ENCODE data around the gene TCF12.

The TCF12 gene

GRCh38 chr15:57064033-57064432 is 145.6 kb downstream of the TCF12 start:
- DNase-seq (no peak), ATAC-seq (no peak)
- H3K27me3 Mint-ChIP-seq, result no peaks in the 10 kb centered on the region
- no peak overlapping the region for H3K4me3 Mint-ChIP-seq
- H3K9me3 Mint-ChIP-seq, result no peaks in the 10 kb centered on the region
- peaks cover 19% of the 10 kb centered on the region for H3K36me3 Mint-ChIP-seq (ENCODE audit: low read depth)
- peaks cover 32% of the 10 kb centered on the region for H3K4me1 Mint-ChIP-seq
- H3K27ac Mint-ChIP-seq, result no peak overlapping the region

DNA sequence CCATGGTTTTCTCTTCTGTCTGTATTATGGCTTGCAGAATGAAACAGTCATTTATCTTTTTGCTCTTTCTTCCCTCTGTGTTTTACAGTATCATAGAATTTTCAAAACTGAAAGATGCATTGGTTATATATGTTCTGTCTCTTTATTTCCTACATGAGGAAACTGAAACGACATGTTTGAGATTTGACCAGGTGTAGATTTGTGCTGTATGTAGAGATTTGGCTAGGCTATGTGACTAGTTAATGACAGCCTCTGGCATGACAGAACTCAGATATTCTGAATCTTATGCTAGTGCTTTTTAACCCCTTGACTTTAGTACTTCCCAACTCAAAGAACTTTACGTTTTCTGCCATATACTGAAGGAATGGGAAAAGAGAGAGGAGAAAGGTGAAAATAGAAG is 151.0 kb downstream of the TCF12 start:
- H3K27ac Mint-ChIP-seq, result no peak overlapping the region
- H3K4me1 Mint-ChIP-seq, result peaks cover 38% of the 10 kb centered on the region
- ATAC-seq (no peak), DNase-seq (no peak)
- H3K27me3 Mint-ChIP-seq, result no peaks in the 10 kb centered on the region
- no peaks in the 10 kb centered on the region for H3K9me3 Mint-ChIP-seq
- H3K4me3 Mint-ChIP-seq, result no peak overlapping the region
- H3K36me3 Mint-ChIP-seq (ENCODE audit: low read depth), result peaks cover 8% of the 10 kb centered on the region

GRCh38 chr15:57070674-57071073 is 152.2 kb downstream of the TCF12 start:
- Mint-ChIP-seq H3K4me3 (no peak overlapping the region), H3K27me3 (no peaks in the 10 kb centered on the region), H3K36me3 (ENCODE audit: low read depth) (peaks cover 3% of the 10 kb centered on the region), H3K9me3 (no peaks in the 10 kb centered on the region), H3K27ac (no peak overlapping the region), H3K4me1 (peaks cover 39% of the 10 kb centered on the region)
- no peak for ATAC-seq
- DNase-seq, result no peak

DNA sequence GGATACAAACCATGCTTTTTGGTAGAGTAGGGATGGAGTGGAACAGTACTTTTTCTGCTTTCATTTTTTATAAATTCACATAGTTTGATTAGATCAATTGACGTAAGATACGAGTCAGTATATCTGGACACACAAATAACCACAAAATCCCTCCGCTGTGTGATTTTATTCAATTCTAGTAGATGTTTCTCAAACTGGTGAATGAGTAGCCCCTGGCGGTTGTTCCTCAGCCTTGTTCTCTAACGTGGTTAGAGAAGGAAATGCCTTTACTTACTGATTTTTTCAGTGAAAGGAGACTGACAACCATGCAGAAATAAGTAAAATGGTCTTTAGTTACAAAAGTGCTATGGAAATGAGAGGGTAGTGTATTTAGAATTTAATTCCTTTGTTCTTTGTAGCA is 161.0 kb downstream of the TCF12 start:
- Mint-ChIP-seq H3K4me3 (no peak overlapping the region), H3K27me3 (no peaks in the 10 kb centered on the region), H3K4me1 (peaks cover 19% of the 10 kb centered on the region), H3K9me3 (no peaks in the 10 kb centered on the region), H3K36me3 (ENCODE audit: low read depth) (no peaks in the 10 kb centered on the region), H3K27ac (no peak overlapping the region)
- DNase-seq (no peak), ATAC-seq (no peak)

- peaks cover 18% of the 10 kb centered on the region for H3K4me1 Mint-ChIP-seq
- ATAC-seq, result no peak
- no peak overlapping the region for H3K4me3 Mint-ChIP-seq
Observed at GRCh38 chr15:57079931-57080620, 161.6 kb downstream of the TCF12 start.

GRCh38 chr15:57082054-57082728 is 163.7 kb downstream of the TCF12 start:
- no peak overlapping the region for H3K27ac Mint-ChIP-seq
- no peaks in the 10 kb centered on the region for H3K36me3 Mint-ChIP-seq (ENCODE audit: low read depth)
- no peak for DNase-seq
- no peaks in the 10 kb centered on the region for H3K9me3 Mint-ChIP-seq
- ATAC-seq, result no peak
- no peaks in the 10 kb centered on the region for H3K27me3 Mint-ChIP-seq
- no peak overlapping the region for H3K4me3 Mint-ChIP-seq
- peaks cover 18% of the 10 kb centered on the region for H3K4me1 Mint-ChIP-seq

More at GRCh38 chr15:57079931-57080620, 161.6 kb downstream of the TCF12 start:
- no peaks in the 10 kb centered on the region for H3K36me3 Mint-ChIP-seq (ENCODE audit: low read depth)
- no peaks in the 10 kb centered on the region for H3K27me3 Mint-ChIP-seq
- no peaks in the 10 kb centered on the region for H3K9me3 Mint-ChIP-seq
- H3K27ac Mint-ChIP-seq, result no peak overlapping the region
- no peak for DNase-seq

DNA sequence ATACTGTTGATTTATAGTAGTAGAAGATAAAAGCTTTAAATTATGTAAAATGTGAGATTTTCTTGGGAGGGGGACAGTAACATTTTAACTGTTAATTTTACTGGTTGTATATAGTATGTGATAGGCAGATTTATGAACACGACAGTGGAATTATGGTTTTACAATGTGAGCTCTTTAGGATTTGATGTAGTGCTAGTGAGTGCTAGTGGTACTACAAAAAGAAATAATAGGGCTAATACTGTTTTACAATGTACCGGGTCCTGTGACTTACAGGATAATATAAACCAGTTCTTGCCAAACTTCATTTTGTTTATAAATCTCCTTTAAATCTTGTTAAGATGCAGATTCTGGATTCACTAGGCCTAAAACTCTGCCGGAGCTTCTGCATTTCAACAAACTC is 165.7 kb downstream of the TCF12 start:
- H3K4me3 Mint-ChIP-seq, result no peak overlapping the region
- ATAC-seq, result no peak
- DNase-seq, result no peak
- H3K27ac Mint-ChIP-seq, result no peak overlapping the region
- no peaks in the 10 kb centered on the region for H3K27me3 Mint-ChIP-seq
- no peaks in the 10 kb centered on the region for H3K36me3 Mint-ChIP-seq (ENCODE audit: low read depth)
- H3K9me3 Mint-ChIP-seq, result no peaks in the 10 kb centered on the region
- H3K4me1 Mint-ChIP-seq, result peaks cover 12% of the 10 kb centered on the region

DNA sequence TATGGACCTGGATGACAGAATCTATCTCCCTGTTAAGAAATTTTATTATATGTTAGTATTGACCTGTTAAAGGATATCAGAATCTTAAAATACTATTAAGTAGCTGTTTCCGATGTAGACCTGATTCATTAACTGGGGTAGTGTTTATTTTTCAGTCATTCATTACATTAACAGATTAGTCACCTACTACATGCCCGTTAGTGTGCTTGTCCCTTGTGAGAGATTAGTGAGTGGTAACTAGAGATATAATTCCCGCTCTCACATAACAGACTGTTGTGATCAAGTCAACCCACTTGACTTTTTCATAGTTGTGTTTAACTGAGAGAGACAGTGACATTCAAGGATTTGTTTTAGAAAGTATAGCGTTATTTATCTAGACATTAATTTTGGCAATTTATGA is 166.8 kb downstream of the TCF12 start:
- H3K9me3 Mint-ChIP-seq, result no peaks in the 10 kb centered on the region
- no peak overlapping the region for H3K4me3 Mint-ChIP-seq
- no peaks in the 10 kb centered on the region for H3K27me3 Mint-ChIP-seq
- DNase-seq, result no peak
- H3K27ac Mint-ChIP-seq, result no peak overlapping the region
- no peak for ATAC-seq
- peaks cover 8% of the 10 kb centered on the region for H3K4me1 Mint-ChIP-seq
- no peaks in the 10 kb centered on the region for H3K36me3 Mint-ChIP-seq (ENCODE audit: low read depth)

DNA sequence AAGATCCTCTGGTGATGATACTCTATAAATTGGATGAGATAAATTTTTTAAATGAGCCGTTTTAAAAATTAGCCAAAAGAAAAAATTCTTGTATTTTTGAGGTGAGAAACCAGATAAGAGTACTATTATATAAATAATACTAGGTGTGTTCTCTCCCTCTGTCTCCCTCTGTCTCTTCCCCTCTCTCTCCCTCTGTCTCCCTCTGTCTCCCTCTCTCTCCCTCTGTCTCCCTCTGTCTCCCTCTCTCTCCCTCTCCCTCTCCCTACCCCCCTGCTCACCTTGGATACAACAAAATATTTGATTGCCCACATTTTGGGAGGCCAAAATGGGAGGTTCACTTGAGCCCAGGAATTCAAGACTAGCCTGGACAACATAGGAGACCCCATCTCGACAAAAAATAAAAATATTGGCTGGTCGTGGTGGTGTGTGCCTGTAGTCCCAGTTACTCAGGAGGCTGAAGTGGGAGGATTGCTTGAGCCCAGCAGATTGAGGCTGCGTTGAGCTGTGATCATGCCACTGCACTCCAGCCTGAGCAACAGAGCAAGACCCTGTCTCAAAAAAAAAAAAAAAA is 168.5 kb downstream of the TCF12 start:
- no peaks in the 10 kb centered on the region for H3K27me3 Mint-ChIP-seq
- DNase-seq, result no peak
- H3K4me1 Mint-ChIP-seq, result peaks cover 7% of the 10 kb centered on the region
- H3K9me3 Mint-ChIP-seq, result no peaks in the 10 kb centered on the region
- peaks cover 3% of the 10 kb centered on the region for H3K36me3 Mint-ChIP-seq (ENCODE audit: low read depth)
- H3K4me3 Mint-ChIP-seq, result no peak overlapping the region
- no peak for ATAC-seq
- H3K27ac Mint-ChIP-seq, result no peak overlapping the region

DNA sequence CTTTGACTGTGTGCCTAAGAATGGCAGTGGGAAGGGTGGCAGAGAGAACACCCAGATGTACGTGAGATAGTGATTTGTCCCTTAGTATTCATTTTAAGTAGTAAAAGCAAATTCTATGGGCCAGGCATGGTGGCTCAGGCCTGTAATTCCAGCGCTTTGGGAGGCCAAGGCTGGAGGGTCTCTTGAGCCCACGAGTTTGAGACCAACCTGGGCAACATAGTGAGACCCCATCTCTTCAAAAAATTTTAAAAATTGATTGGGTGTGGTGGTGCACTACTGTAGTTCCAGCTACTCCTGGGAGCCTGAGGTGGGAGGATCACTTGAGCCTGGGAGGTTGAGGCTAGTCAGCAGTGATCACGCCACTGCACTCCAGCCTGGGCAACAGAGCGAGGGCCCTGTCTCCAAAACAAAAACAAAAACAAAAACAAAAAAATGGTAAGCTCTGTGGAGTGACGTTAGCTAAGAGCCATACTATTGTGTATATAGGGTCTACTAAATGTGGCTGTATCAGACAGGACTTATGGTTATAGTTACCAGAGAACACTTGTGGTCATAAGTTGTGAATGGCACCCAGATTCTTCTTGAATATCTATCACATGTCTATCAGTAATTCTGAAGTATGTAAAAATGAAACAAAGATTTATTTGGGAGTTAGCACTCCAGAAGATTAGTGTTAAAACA is 171.5 kb downstream of the TCF12 start:
- Mint-ChIP-seq H3K36me3 (ENCODE audit: low read depth) (peaks cover 11% of the 10 kb centered on the region), H3K4me1 (peaks cover 10% of the 10 kb centered on the region), H3K27ac (no peak overlapping the region), H3K9me3 (no peaks in the 10 kb centered on the region), H3K27me3 (no peaks in the 10 kb centered on the region), H3K4me3 (no peak overlapping the region)
- no peak for DNase-seq
- ATAC-seq, result no peak

DNA sequence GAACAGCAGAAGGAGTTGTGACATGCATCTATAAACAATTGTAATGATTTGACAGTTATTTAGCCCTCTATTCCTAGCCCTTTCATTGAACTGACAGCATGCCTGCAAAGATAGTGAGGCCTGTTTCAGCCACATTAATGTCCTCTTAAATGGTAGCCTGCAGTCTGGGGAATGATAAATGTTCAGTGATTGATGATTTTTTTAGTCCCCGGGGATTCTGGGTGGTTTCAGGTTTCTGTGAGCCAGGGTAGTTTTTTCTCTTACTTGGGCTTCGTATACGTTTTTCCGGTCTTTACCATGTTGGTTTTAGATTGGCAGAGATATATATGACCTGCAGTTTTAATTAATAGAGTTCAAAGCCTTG is 172.0 kb downstream of the TCF12 start:
- H3K36me3 Mint-ChIP-seq (ENCODE audit: low read depth), result peaks cover 14% of the 10 kb centered on the region
- H3K4me3 Mint-ChIP-seq, result no peak overlapping the region
- no peaks in the 10 kb centered on the region for H3K9me3 Mint-ChIP-seq
- ATAC-seq, result no peak
- DNase-seq, result no peak
- no peaks in the 10 kb centered on the region for H3K27me3 Mint-ChIP-seq
- H3K4me1 Mint-ChIP-seq, result peaks cover 10% of the 10 kb centered on the region
- no peak overlapping the region for H3K27ac Mint-ChIP-seq

DNA sequence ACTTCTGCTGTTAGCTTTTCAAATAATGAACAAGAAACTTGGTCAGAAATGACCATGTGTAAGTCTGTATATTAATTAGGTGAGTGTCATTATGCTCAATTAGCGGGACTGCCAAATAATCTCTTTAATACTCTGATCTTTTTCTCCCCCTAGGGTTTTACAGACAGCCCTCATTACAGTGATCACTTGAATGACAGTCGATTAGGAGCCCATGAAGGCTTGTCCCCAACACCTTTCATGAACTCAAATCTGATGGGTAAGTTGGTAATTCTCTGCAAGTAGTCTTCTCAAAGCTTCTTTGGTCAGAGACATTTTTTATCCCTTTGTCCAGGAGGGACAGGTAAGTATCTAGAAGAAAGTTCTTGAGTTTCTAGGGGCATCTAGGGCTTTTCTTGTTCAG is 173.2 kb downstream of the TCF12 start:
- Mint-ChIP-seq H3K27ac (no peak overlapping the region), H3K4me3 (no peak overlapping the region), H3K36me3 (ENCODE audit: low read depth) (peaks cover 16% of the 10 kb centered on the region), H3K27me3 (no peaks in the 10 kb centered on the region), H3K9me3 (no peaks in the 10 kb centered on the region), H3K4me1 (peaks cover 10% of the 10 kb centered on the region)
- no peak for ATAC-seq
- no peak for DNase-seq

- no peak overlapping the region for H3K27ac Mint-ChIP-seq
- H3K4me1 Mint-ChIP-seq, result peaks cover 10% of the 10 kb centered on the region
- no peaks in the 10 kb centered on the region for H3K9me3 Mint-ChIP-seq
- no peaks in the 10 kb centered on the region for H3K27me3 Mint-ChIP-seq
- DNase-seq (no peak), ATAC-seq (no peak)
- H3K4me3 Mint-ChIP-seq, result no peak overlapping the region
- H3K36me3 Mint-ChIP-seq (ENCODE audit: low read depth), result peaks cover 16% of the 10 kb centered on the region
Observed at GRCh38 chr15:57092252-57092651, 173.8 kb downstream of the TCF12 start.

DNA sequence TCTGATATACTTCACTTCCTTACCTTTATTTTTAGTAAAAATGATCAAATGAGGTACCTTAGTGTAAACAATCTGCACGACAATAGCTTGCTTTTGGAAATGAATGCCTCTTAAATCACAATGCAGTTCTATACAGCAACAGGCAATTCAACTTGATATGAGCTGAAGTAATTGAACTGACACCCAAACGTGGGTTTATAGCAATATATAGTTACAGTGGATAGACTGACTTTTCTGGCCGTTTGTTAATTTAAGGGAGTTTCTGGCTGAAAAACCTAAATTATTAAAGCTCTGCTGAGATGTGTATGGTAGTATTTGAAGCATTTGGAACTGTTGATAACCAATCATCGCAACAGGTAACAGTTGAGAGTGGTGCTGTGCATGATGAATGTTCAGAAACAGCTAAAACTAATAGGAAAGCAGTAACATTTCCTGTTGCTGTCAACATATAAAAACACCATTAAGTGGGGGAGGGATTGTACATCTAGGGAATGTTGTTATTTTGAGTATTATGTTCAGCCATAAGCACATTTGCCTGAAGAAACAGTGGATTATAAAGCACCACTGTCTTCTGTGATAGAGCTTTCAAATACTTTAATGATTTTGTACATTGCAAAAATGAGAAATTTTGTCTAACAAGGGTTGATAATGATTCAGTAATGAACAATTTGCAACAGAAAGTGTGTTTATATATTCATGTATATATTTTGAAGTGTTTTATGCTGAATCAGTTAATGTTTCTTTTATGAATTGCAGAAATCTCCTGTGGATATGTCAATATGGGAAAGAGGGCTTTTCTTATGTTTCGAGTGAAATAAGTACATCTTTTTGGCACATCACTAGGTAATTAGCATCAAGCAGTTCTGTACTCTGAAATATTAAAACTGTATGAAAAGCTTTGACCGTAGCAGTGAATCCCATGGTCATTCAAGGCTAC is 176.1 kb downstream of the TCF12 start:
- Mint-ChIP-seq H3K27ac (no peak overlapping the region), H3K27me3 (no peaks in the 10 kb centered on the region), H3K4me3 (no peak overlapping the region), H3K4me1 (peaks cover 13% of the 10 kb centered on the region), H3K9me3 (no peaks in the 10 kb centered on the region), H3K36me3 (ENCODE audit: low read depth) (peaks cover 21% of the 10 kb centered on the region)
- DNase-seq (no peak), ATAC-seq (no peak)

Data from activated naive CD8-positive, alpha-beta T cell treated with anti-CD3 and anti-CD28 coated beads, Interleukin-2, amount 50 U/mL, for 24 hours (primary cell).